Stimulated activated CD8-positive, alpha-beta memory T cell treated with anti-CD3 and anti-CD28 coated beads, Interleukin-4, amount 100 ng/mL, for 1 hour (primary cell): ENCODE measurements around the gene SLC39A6.
"Not testable (repeated sequence)": the region's sequence is repeated elsewhere in the genome, so short reads cannot be mapped to it uniquely, and the experiment has no call there.

Experiments used
- DNase-seq, 2 donors: peaks; one replicate each; pipeline ENCODE4 v3.0.0-alpha.2; 2020; ENCODE audit warnings: low read depth in 2 of 2, low spot score in 1 of 2

The SLC39A6 gene, protein sequence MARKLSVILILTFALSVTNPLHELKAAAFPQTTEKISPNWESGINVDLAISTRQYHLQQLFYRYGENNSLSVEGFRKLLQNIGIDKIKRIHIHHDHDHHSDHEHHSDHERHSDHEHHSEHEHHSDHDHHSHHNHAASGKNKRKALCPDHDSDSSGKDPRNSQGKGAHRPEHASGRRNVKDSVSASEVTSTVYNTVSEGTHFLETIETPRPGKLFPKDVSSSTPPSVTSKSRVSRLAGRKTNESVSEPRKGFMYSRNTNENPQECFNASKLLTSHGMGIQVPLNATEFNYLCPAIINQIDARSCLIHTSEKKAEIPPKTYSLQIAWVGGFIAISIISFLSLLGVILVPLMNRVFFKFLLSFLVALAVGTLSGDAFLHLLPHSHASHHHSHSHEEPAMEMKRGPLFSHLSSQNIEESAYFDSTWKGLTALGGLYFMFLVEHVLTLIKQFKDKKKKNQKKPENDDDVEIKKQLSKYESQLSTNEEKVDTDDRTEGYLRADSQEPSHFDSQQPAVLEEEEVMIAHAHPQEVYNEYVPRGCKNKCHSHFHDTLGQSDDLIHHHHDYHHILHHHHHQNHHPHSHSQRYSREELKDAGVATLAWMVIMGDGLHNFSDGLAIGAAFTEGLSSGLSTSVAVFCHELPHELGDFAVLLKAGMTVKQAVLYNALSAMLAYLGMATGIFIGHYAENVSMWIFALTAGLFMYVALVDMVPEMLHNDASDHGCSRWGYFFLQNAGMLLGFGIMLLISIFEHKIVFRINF

DNA sequence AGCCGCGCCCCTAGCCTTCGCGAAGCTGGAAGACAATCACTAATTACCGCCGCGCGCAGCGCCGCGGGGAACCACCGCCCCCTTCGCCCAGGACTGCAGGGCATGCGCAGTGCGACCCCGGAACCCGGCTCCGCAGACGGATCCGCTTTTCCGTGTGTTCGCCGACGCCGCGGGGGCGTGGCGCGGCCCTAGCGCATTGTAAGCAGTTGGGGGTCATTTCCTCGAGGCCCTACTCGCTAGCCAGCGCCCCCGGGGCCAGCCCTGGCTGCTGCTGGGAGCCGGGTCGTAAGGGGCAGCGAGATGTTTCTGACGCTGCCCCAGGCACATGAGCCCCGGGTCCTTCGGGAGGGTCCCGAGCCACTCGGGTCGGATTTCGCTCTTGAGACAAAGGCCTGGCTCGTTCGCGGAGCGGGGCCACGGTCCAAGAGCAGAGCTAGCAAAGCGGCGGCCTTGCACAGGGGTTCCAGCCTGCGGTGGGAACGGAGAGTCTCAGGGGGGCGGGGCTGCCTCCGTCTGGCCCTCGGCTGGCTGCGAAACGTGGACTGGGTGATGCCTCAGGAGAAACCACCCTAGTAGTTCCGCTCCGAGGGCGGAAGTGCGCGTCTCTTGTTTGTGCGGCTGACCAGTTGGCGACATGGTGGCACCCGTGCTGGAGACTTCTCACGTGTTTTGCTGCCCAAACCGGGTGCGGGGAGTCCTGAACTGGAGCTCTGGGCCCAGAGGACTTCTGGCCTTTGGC lies at the start of gene SLC39A6, which contains the start of gene ELP2:
TSS of gene SLC39A6 (minus strand) at position 41 of the 739 bp plus-strand sequence. CDS start 2,333 bp downstream, outside the sequence.
TSS of gene ELP2 (plus strand) at position 600 of the 739 bp plus-strand sequence. CDS start at position 635, 35 bp downstream.
- peak; percentile 91 to 96 for DNase-seq

DNA sequence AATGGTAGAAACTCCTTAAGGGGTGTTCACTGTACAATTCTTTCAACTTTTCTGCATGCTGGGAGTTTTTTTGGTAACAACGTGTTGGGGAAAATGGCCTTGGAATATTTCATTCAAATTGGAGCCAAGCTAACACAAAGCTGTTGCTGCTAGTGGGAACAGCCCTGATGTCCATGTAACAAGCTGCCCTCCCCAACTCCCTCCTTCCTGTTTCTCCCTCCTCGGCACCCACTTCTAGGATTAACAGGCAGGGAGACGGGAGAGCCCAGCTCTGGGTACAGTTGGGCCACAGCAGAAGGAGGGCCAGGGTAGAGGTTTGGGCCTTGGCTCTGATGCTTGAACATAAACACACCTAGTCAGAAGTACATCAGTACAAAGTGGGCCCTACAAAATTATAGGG lies 48.8 kb upstream of the SLC39A6 start:
- DNase-seq: no peak

DNA sequence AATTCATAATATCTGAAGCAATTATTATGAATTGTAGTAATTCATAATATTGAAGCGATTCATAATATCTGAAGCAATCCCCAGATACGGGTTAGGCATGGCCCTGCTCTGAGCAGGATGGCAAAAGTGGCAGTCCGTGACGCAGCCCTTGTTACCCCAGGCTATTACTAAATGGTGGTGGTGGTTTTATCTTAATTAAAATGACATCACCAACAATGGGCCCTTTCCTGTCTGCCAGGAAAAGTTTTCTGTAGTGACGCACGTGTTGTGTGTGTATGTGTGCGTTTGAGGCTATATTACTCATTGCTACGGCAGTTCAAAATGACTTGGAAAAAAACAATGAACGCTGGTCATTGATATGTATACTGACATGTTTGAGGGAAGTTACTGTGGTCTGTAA lies 47.6 kb upstream of the SLC39A6 start:
- DNase-seq: no peak

DNA sequence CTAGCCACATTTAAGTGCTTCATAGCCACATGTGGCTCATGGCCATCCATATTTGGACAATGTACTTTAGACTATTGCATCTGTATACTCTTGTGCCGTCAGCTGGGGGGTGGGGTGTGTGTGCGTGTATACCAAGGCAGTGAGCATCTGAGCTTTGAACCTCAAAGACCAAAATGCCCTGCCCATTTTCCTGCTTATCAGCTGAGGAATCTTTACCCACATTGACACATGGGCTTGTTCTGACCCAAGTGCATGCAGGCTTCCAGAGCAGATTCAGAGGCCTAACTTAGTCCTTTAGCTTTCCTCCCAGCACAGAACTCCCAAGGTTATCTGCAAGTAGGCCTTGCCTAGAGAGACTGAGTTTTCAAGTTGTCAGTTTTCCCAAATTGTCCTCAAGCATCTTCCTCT lies 47.0 kb upstream of the SLC39A6 start:
- no peak for DNase-seq

DNA sequence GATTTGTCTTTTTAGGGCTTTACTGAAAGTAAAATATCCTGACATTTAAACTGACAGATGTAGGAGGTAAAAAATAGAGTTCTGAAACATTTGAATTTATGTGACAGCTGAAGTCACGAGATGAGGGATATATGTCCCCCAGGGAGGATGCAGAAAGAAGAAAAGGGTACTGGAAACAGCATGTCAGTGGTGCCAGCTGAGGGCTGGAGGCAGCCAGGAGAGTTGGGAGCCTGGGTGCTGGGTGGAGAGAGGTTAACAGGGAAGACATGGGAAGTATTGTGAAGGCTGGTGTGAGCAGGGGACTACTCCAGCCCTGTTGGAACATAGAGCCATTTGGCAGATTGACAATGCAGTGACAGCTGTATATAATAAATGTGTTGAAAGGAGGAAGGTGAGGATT lies 46.3 kb upstream of the SLC39A6 start:
- no peak for DNase-seq

DNA sequence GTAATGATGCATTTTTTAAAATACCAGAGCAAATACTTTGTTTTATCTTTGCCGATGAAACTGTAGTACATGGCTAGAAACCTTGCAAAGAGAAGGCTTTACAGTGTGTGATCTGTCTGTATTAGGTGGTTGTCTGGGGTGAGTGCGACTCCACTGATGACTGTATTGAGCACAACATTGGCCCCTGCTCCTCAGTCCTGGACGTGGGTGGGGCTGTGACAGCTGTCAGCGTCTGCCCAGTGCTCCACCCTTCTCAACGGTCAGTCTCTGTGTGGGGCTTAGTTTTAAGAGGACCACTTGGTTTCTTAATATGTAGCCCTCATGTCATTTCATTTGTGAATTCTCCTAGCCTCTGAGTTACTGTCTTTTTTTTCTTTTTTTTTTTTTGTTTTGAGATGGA lies 40.8 kb upstream of the SLC39A6 start:
- no peak for DNase-seq

DNA sequence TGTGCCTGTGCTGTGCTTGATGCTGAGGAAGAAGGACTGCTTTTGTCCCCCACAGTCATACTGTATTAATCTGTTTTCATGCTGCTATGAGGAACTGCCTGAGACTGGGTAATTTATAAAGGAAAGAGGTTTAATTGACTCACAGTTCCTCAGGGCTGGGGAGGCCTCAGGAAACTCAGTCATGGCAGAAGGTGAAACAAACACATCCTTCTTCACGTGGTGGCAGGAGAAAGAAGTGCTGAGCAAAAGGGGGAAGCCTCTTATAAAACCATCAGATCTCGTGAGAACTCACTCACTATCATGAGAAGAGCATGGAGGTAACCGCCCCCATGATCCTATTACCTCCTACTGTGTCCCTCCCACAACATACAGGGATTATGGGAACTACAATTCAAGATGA lies 39.2 kb upstream of the SLC39A6 start:
- DNase-seq: not testable (repeated sequence)

DNA sequence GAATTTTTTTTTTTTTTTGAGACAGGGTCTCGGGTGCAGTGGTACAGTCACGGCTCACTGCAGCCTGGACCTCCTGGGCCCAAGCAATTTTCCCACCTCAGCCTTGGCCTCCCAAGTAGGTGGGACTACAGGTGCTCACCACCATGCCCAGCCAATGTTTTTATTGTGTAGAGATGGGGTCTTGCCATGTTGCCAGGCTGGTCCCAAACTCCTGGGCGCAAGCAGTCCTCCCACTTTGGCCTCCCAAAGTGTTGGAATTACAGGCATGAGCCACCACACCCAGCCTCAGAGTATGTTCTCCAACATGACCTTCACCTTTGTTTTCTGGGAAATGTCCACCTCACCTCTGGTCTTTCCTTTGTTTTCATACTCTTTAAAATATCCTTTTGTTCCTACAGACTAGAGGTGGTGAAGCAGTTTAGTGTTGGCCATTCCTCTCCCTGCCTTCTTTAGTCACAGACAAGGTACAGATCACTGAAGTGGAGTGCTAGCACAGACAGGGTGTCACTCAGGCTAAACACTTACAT lies 38.6 kb upstream of the SLC39A6 start:
- no peak for DNase-seq

DNA sequence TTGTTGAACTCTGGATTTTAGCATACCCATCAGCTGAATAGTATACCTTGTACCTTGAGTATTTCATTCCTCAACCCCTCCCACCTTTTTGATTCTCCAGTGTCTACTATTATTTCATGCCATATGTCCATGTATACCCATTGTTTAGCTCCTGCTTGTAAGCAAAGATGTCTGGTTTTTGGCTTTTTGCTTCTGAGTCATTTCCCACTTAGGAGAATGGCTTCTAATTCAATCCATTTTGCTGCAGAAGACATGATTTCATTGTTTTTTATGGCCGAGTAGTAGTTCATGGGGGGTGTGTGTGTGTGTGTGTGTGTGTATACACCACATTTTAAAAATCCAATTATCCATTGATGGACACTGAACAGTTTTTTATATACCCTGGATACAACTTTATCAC lies 33.8 kb upstream of the SLC39A6 start:
- DNase-seq: no peak

DNA sequence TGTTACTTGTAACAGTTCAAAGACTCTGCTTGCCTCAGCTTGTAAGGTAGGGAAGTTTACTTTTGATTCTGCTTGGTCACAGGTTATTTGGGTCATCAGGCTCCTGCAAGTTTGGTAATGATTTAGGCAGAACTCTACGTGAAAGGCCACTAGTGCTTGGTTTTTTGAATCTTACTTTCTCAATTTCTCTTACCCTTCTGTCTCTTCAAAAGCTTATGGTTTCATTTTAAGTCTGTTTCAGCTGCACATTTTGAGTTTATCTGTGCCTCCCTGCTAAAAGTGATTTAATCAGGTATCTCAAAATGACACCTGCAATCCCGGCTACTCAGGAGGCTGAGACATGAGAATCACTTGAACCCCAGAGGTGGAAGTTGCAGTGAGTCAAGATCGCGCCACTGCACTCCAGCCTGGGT lies 31.8 kb upstream of the SLC39A6 start:
- no peak for DNase-seq

DNA sequence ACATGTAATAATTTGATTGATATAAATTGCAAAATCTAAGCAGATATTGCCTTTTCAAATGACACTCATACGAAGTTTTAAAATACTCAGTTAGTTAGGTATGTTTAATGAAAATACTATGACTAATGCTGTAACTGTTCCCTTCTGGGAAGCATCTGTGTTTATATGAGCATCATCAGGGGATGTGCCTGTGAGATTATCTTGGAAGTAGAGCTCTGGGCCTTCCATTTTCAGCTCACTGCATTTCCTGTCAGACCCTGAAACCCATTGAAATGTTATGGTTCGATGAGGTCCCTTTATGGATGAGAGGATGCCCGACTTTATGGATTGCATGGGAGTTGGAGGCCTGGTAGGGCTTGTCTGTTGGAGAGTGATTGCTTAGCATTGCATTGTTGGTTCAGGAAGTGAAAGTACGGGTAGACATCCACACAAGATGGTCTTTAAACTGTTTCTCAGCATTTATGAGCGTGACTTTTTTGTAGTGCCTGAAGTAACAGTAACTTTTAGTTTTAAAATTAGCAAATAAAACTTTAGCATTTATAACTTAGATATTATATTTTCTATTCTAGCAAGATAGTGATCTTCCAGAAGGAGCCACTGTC lies 29.2 kb upstream of the SLC39A6 start:
- DNase-seq: no peak

DNA sequence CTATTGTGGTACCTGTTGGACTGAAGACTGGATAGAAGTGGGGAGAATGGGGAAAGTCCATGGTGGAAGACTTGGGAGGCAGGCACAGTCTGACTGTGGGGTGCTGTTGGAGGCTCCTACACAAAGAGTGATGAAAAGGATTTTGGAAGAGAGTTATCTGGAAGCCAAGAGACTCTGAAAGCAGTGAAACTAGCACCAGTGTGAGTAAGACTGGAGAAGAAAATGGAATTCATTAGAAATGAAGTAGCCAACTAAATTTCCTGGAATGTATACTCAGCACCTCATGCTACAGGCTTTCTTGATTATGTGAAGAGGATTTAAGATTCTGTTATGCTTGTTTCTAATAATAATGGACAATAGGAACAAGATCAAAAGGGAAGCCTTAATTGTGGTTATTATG lies 28.3 kb upstream of the SLC39A6 start:
- DNase-seq: no peak

DNA sequence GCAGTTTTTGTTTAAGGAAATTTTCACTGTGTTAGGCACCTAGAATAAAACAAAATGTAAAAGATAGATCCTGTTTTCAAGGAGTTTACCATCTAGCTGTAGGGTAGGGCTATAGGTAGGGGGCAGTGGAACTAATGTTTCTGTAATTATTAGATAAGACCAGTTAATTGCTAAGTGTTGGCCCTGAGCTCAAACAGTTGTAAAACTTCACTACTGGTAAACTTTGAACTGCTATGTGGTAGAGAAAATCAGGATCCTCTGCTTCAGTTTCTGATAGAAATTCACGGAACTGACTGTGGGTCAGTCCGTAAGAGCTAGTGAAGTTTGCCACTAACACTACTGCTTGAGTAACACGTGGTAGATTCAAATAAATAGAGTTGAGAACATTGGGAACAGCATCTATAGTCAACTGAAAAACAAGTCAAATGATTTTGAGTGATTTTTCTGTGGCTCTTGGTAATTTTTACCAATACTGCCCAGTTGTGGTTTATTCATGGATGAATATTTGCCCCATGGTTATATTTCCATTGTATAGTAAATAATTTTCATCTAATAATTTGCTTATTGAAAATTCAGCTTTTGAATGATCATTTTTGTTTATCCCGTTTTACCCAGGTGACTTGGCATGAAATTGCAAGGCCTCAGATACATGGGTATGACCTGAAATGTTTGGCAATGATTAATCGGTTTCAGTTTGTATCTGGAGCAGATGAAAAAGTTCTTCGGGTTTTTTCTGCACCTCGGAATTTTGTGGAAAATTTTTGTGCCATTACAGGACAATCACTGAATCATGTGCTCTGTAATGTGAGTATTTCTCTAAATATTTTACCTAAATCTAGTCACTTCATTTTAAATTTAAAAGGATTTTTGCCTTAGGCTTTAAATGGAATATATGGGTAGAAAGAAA lies 27.0 kb upstream of the SLC39A6 start:
- no peak for DNase-seq

DNA sequence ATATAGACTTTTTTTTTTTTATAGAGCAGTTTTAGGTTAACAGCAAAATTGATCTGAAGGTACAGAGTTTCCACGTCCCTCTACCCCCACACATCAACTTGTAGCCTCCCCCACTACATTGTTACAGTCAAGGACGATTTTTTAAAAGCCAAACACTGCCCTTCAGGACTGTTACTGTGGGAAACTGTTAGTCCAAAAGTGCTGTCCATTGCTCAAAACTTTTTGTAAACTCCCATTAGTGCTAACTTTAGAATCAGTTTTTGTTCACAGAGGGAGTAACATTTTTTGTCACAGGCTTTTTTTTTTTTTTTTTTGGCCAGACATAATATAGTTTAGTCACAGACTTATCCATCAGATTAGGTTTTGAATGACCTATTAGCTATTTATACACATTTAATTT lies 24.6 kb upstream of the SLC39A6 start:
- no peak for DNase-seq

DNA sequence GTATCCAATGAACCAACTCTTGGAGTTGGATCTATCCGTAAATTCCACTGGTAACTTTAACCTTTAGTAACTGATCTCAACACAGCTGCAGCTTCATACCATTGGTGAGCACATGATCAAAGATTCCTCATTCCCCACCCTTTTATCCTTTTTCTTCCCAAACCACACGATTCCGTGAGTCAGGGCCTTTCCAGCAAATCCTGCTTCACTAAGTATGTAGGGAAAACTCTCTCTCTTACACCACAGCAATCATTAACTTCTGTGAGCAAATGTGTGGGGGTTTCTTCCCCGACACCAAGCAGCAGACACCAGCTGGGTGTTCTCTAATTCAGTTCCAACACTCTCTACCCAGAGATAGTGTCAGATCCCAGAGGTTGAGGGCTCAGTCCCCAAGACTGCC lies 24.1 kb upstream of the SLC39A6 start:
- DNase-seq: no peak

DNA sequence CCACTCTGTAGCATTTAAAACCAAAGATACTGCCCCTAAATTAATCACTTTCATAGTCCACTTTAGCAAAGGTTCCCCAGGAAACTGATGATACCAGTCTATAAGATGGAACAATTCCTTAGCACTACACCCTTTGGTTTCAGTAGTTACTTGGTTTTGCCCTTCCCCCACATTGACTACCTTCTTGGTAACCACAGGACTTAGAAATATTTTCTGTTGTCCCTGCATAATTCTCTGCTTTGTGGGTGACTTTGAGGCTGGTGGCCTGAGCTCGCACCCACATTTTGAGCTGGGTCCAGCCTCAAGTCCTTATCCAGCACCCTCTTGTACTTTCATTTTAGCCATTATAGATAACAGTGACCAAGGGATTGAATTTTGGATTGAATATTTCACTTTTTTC lies 23.6 kb upstream of the SLC39A6 start:
- DNase-seq: no peak

DNA sequence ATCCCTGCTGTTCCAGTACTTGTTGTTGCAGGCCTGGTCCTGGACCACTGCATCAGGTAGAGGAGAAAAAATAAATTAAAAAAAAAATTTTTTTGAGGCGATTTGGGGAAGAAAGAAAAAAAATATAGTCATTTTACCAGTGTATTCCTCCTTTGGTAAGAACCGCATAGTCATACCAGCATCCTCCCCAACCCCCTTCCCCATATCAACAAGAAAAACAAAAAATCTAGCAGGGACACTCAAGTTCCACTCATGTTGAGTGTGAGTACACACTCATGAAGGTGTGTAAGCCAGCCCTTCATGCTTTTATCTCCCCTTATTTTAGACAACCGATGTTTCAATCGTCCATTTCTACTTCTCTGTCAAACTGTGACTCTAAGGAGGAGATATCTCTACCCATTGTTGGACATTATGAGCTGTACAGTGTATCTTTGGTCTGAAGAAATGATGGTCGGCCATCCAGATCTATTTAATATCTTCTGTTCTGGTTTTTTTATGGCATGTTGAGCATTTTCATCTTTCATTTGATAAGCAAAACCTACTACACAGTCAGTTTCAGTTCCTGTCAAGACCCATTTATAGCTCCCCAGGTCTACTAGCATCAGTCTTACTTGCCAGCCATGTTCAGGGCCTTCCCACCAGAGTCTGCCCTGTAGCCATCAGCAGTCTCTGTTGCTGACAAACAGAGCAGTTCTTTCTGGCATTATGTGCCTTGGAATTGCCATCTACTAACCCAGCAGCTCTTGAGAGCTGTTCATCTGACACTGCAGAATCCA lies 20.6 kb upstream of the SLC39A6 start:
- DNase-seq: no peak

DNA sequence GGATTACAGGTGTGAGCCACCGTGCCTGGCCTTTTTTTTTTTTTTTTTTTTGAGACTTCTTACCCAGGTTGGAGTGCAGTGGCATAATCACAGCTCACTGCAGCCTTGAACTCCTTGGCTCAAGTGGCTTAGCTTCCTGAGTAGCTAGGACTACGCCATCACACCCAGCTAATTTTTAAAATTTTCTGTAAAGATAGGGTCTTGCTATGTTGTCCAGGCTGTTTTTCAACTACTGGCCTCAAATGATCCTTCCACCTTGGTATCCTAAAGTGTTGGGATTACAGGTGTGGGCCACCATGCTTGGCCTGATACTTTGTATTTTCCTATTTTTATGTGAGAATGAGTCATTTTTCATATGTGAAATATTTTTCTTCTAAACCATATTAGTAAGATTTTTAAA lies 14.3 kb upstream of the SLC39A6 start:
- DNase-seq: no peak

DNA sequence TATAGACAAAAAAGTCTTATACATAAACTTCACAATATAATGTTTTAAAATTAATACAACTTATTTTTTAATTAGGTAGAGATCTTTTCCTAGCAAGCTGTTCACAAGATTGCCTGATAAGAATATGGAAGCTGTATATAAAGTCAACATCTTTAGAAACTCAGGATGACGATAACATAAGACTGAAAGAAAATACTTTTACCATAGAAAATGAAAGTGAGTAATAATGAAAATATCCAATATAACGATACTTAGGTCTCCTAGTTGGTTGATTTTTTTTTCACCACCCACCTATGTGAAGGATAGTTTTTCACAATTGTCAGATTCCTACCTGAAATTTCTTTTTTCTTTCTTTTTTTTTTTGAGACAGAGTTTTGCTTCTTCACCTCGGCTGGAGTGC lies 13.6 kb upstream of the SLC39A6 start:
- DNase-seq: no peak
